ENCODE results near the gene GLIPR2. TPM values are rescaled to one million over a fixed set of nuclear protein-coding genes. Genes with fewer than 3 reads are reported as not detected.

GLIPR2 gene
- total RNA-seq, 2 donors from 2014 or later, result 38.6 to 54.2 TPM

GRCh38 chr9:36141761-36142160 is 5.2 kb downstream of the GLIPR2 start:
- Mint-ChIP-seq H3K36me3 (ENCODE audit: low read depth) (peaks cover 29% of the 10 kb centered on the region), H3K27ac (no peak overlapping the region), H3K4me3 (no peak overlapping the region), H3K9me3 (peaks cover 12% of the 10 kb centered on the region), H3K27me3 (ENCODE audit: insufficient read depth) (peaks cover 34% of the 10 kb centered on the region), H3K4me1 (peaks cover 20% of the 10 kb centered on the region)
- no peak for DNase-seq
- no peaks in the 10 kb centered on the region for H3K4me1 ChIP-seq (ENCODE audit: control insufficient read depth, insufficient read depth, low read length)
- H3K9me3 ChIP-seq (ENCODE audit: control insufficient read depth, low read length), result peaks cover 18% of the 10 kb centered on the region
- TF ChIP-seq CTCF (conservative IDR thresholded peaks at IDR 0.05), result no peak
- H3K27me3 ChIP-seq (ENCODE audit: control insufficient read depth, insufficient read depth, low read length, poor library complexity, severe bottlenecking), result peaks cover 16% of the 10 kb centered on the region
- 89 to 98% methylated on average over 6 to 7 of the region's 7 CpGs for WGBS, 2 experiments (ENCODE audit: insufficient coverage in 1 of 2, insufficient read length in 1 of 2)
- H3K4me3 ChIP-seq (ENCODE audit: low read length), result no peak overlapping the region
- H3K9ac ChIP-seq (ENCODE audit: extremely low read depth, low read length, poor library complexity, severe bottlenecking), result no peak overlapping the region
- H3K36me3 ChIP-seq (ENCODE audit: control insufficient read depth, insufficient read depth, low read length), result peaks cover 29% of the 10 kb centered on the region
- no peak overlapping the region for H3K27ac ChIP-seq (ENCODE audit: low read depth, low read length)

- peaks cover 13% of the 10 kb centered on the region for H3K4me1 Mint-ChIP-seq
- Histone ChIP-seq H3K4me1 (ENCODE audit: control insufficient read depth, insufficient read depth, low read length) (no peaks in the 10 kb centered on the region), H3K27ac (ENCODE audit: low read depth, low read length) (no peak overlapping the region), H3K27me3 (ENCODE audit: control insufficient read depth, insufficient read depth, low read length, poor library complexity, severe bottlenecking) (peaks cover 7% of the 10 kb centered on the region), H3K4me3 (ENCODE audit: low read length) (no peak overlapping the region), H3K9me3 (ENCODE audit: control insufficient read depth, low read length) (peaks cover 18% of the 10 kb centered on the region), H3K9ac (ENCODE audit: extremely low read depth, low read length, poor library complexity, severe bottlenecking) (no peak overlapping the region), H3K36me3 (ENCODE audit: control insufficient read depth, insufficient read depth, low read length) (peaks cover 38% of the 10 kb centered on the region)
- 90 to 92% methylated on average over 9 to 12 of the region's 12 CpGs for WGBS, 2 experiments (ENCODE audit: insufficient coverage in 1 of 2, insufficient read length in 1 of 2)
- peaks cover 26% of the 10 kb centered on the region for H3K27me3 Mint-ChIP-seq (ENCODE audit: insufficient read depth)
- H3K9me3 Mint-ChIP-seq, result peaks cover 12% of the 10 kb centered on the region
- H3K27ac Mint-ChIP-seq, result no peak overlapping the region
- H3K36me3 Mint-ChIP-seq (ENCODE audit: low read depth), result peaks cover 37% of the 10 kb centered on the region
- H3K4me3 Mint-ChIP-seq, result no peak overlapping the region
- no peak for TF ChIP-seq CTCF (conservative IDR thresholded peaks at IDR 0.05)
- no peak for DNase-seq
These were observed 6.1 kb downstream of the GLIPR2 start for GRCh38 chr9:36142510-36143244.

- peaks cover 18% of the 10 kb centered on the region for H3K9me3 ChIP-seq (ENCODE audit: control insufficient read depth, low read length)
- no peak for TF ChIP-seq CTCF (conservative IDR thresholded peaks at IDR 0.05)
- H3K4me3 ChIP-seq (ENCODE audit: low read length), result no peak overlapping the region
- Mint-ChIP-seq H3K27ac (no peak overlapping the region), H3K4me1 (peaks cover 11% of the 10 kb centered on the region), H3K27me3 (ENCODE audit: insufficient read depth) (peaks cover 20% of the 10 kb centered on the region), H3K36me3 (ENCODE audit: low read depth) (peaks cover 40% of the 10 kb centered on the region), H3K9me3 (peaks cover 12% of the 10 kb centered on the region), H3K4me3 (no peak overlapping the region)
- DNase-seq, result no peak
- H3K4me1 ChIP-seq (ENCODE audit: control insufficient read depth, insufficient read depth, low read length), result no peaks in the 10 kb centered on the region
- peaks cover 2% of the 10 kb centered on the region for H3K27me3 ChIP-seq (ENCODE audit: control insufficient read depth, insufficient read depth, low read length, poor library complexity, severe bottlenecking)
- H3K36me3 ChIP-seq (ENCODE audit: control insufficient read depth, insufficient read depth, low read length), result peaks cover 43% of the 10 kb centered on the region
- WGBS, 2 experiments (ENCODE audit: insufficient coverage in 1 of 2, insufficient read length in 1 of 2), result 93 to 96% methylated on average over 10 to 13 of the region's 13 CpGs
- no peak overlapping the region for H3K9ac ChIP-seq (ENCODE audit: extremely low read depth, low read length, poor library complexity, severe bottlenecking)
- no peak overlapping the region for H3K27ac ChIP-seq (ENCODE audit: low read depth, low read length)
These were observed 6.7 kb downstream of the GLIPR2 start for GRCh38 chr9:36143245-36143641.
